Pulmonary artery endothelial cell (primary cell): ENCODE results near the gene PRRG3. TPM values are rescaled to one million over a fixed set of nuclear protein-coding genes. Genes with fewer than 3 reads are reported as not detected.

Experiments used
- DNase-seq: peaks from one replicate; pipeline ENCODE4 v3.0.0-alpha.2; 2011; ENCODE audit warnings: low read depth, low spot score
- total RNA-seq: library from RNA; depleted of rRNA; stranded (reverse); fragments of >200 nt; gene quantifications from 2 replicates; pipeline ENCODE4 v1.2.3, GENCODE V29; 2014

Gene PRRG3
- total RNA-seq, 1 donor from 2014 or later, result not detected

GRCh38 chrX:151704041-151704663 is 8.9 kb downstream of the PRRG3 start:
- DNase-seq, result no peak

- DNase-seq, result no peak
Measured at GRCh38 chrX:151708821-151709220, 13.6 kb downstream of the PRRG3 start.

- no peak for DNase-seq
Measured at GRCh38 chrX:151710457-151710856, 15.2 kb downstream of the PRRG3 start.

GRCh38 chrX:151711154-151711553 is 15.9 kb downstream of the PRRG3 start:
- no peak for DNase-seq

- no peak for DNase-seq
Measured at GRCh38 chrX:151711787-151712186, 16.5 kb downstream of the PRRG3 start.

- no peak for DNase-seq
Measured at GRCh38 chrX:151712253-151712652, 17.0 kb downstream of the PRRG3 start.

GRCh38 chrX:151713849-151714248 is 18.6 kb downstream of the PRRG3 start:
- no peak for DNase-seq

GRCh38 chrX:151714362-151714761 is 19.1 kb downstream of the PRRG3 start:
- no peak for DNase-seq

GRCh38 chrX:151715752-151716151 is 20.5 kb downstream of the PRRG3 start, which contains the start of gene FATE1:
TSS of gene FATE1 (plus strand) at chrX:151716035. CDS start at chrX:151716120, 85 bp downstream.
- no peak for DNase-seq

- DNase-seq, result no peak
Measured at GRCh38 chrX:151722241-151722846, 27.1 kb downstream of the PRRG3 start.

GRCh38 chrX:151723156-151723760 is 28.0 kb downstream of the PRRG3 start:
- no peak for DNase-seq

GRCh38 chrX:151724563-151725337 is 29.5 kb downstream of the PRRG3 start:
- no peak for DNase-seq

GRCh38 chrX:151725338-151725614 is 30.0 kb downstream of the PRRG3 start:
- no peak for DNase-seq

GRCh38 chrX:151726751-151727150 is 31.5 kb downstream of the PRRG3 start:
- no peak for DNase-seq

- no peak for DNase-seq
Measured at GRCh38 chrX:151727346-151727745, 32.1 kb downstream of the PRRG3 start.

- no peak for DNase-seq
Measured at GRCh38 chrX:151729056-151729725, 33.9 kb downstream of the PRRG3 start.

- no peak for DNase-seq
Measured at GRCh38 chrX:151734446-151734845, 39.2 kb downstream of the PRRG3 start, which contains the start of gene CNGA2. TSS of gene CNGA2 (plus strand) at chrX:151734746. CDS start at chrX:151738484, 3,738 bp downstream.

GRCh38 chrX:151735219-151735618 is 40.0 kb downstream of the PRRG3 start:
- DNase-seq, result no peak

GRCh38 chrX:151736685-151737084 is 41.4 kb downstream of the PRRG3 start:
- no peak for DNase-seq

- DNase-seq, result no peak
Measured at GRCh38 chrX:151737494-151737893, 42.2 kb downstream of the PRRG3 start.

GRCh38 chrX:151738751-151739150 is 43.5 kb downstream of the PRRG3 start:
- no peak for DNase-seq

GRCh38 chrX:151741606-151742005 is 46.3 kb downstream of the PRRG3 start:
- no peak for DNase-seq
